HT-29 (cell line): ENCODE results near the gene ATP5PD. TPM values are rescaled to one million over a fixed set of nuclear protein-coding genes. Genes with fewer than 3 reads are reported as not detected.

Experiments
- DNase-seq: peaks from one replicate; pipeline ENCODE4 v3.0.0-alpha.2; 2015; ENCODE audit warnings: low spot score
- small RNA-seq: library from RNA; depleted of rRNA; stranded (forward); fragments of <200 nt; gene quantifications from one replicate; pipeline ENCODE3, GENCODE V24; 2014
- total RNA-seq: library from RNA; depleted of rRNA; stranded (reverse); fragments of >200 nt; shearing (Covaris generic); gene quantifications from 2 replicates; pipeline ENCODE4 v1.2.3, GENCODE V29; 2014; rRNA removed

Gene ATP5PD
- total RNA-seq, 1 experiment from 2014 or later = 127 TPM

GRCh38 chr17:74995847-74996246 is 50.9 kb downstream of the ATP5PD start:
- no peak for DNase-seq

GRCh38 chr17:74994440-74994839 is 52.3 kb downstream of the ATP5PD start:
- no peak for DNase-seq

DNA sequence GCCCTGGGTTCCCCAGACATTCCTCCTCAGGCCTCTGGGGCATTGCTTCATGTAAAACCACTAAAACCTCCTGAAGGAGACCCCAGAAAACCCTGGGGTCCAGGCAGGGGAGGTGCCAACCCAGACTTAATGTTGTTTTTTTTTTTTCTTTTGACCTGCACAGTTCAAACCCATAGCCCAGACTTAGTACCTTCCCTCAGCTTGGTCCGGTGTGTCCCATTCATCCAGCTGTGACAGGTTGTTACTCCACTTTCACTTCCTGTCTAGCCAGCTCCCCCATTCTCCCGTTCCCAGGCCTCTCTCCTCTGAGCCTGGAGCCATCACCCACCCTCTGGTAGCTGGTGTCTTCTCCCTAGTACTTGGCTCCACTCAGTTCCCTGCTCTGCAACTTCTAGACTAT is 54.5 kb downstream of the ATP5PD start:
- no peak for DNase-seq

DNA sequence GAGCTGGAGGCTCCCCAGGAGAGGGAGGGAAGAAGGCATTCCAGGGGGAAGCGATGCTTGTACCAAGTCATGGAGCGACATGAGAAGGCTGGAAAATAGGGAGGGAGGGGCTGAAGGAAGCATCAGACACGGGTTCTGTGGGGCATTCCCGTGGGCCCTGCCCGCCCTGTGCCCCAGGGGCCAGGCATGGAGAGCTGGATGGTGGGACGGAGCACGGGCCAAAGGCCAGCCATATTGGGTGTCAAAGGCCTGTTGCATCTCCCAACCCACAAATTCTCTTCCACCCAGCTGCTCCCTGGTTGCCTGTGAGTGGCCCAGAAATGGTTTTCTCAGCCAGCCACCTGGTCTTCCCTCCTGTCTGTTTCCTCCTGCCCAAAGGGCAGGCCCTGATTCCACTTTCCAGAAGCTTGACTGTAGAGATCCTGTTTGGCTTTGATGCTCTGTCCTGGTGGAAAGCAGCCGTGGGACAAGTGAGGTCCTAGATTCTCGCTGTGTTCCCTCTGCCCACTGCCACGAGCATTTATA is 56.1 kb downstream of the ATP5PD start:
- no peak for DNase-seq

Small RNAs within 50 kb of the gene (small RNA-seq; reads per million reads assigned to genes)
- gene AC111186.1 = not detected
- not detected for gene RF00019
- gene RN7SL573P = not detected
- gene RNU6-362P = not detected

Other genes with a start within 250 kb of the ATP5PD start
- gene GRIN2C, start 187.1 kb downstream of the ATP5PD start, total RNA-seq = 0.03 TPM in 1 of 2 replicates, not detected in the other
- 32.2 and 38.4 TPM in 2 replicates for gene FDXR, start 174.0 kb downstream of the ATP5PD start, total RNA-seq
- gene FADS6, start 153.3 kb downstream of the ATP5PD start, total RNA-seq = not detected in 2 replicates
- gene USH1G, start 123.7 kb downstream of the ATP5PD start, total RNA-seq = not detected in 2 replicates
- gene OTOP2, start 122.7 kb downstream of the ATP5PD start, total RNA-seq = not detected in 2 replicates
- gene OTOP3, start 111.1 kb downstream of the ATP5PD start, total RNA-seq = not detected in 2 replicates
- 27.5 and 36.2 TPM in 2 replicates for gene HID1, start 74.2 kb downstream of the ATP5PD start, total RNA-seq
- gene CDR2L, start 59.3 kb downstream of the ATP5PD start, total RNA-seq = 10.2 and 10.6 TPM in 2 replicates
- gene MRPL58, start 34.3 kb downstream of the ATP5PD start, total RNA-seq = 61.7 and 66.4 TPM in 2 replicates
- 8.9 and 9.2 TPM in 2 replicates for gene KCTD2, start 256 bp upstream of the ATP5PD start, total RNA-seq
- gene SLC16A5, start 41.0 kb upstream of the ATP5PD start, total RNA-seq = 231 and 264 TPM in 2 replicates
- 18.3 and 18.8 TPM in 2 replicates for gene ARMC7, start 63.0 kb upstream of the ATP5PD start, total RNA-seq
- 206 and 233 TPM in 2 replicates for gene NT5C, start 84.8 kb upstream of the ATP5PD start, total RNA-seq
- 232 and 245 TPM in 2 replicates for gene JPT1, start 107.5 kb upstream of the ATP5PD start, total RNA-seq
- 151 and 169 TPM in 2 replicates for gene SUMO2, start 136.0 kb upstream of the ATP5PD start, total RNA-seq
- gene NUP85, start 158.7 kb upstream of the ATP5PD start, total RNA-seq = 60.3 and 61.7 TPM in 2 replicates
- 16.4 and 20.7 TPM in 2 replicates for gene GGA3, start 214.6 kb upstream of the ATP5PD start, total RNA-seq
- 77.5 and 77.7 TPM in 2 replicates for gene MRPS7, start 214.9 kb upstream of the ATP5PD start, total RNA-seq
- 22.8 and 28.8 TPM in 2 replicates for gene MIF4GD, start 224.3 kb upstream of the ATP5PD start, total RNA-seq
- 39.8 and 46.4 TPM in 2 replicates for gene SLC25A19, start 242.5 kb upstream of the ATP5PD start, total RNA-seq